HG03575 (cell line): ENCODE results near the gene KRT6C.

ENCODE experiments used
- ATAC-seq: cut with Tn5 transposase; IDR thresholded peaks from one replicate; pipeline ENCODE4 v1.9.1; 2021; ENCODE audit not compliant: unreplicated experiment, insufficient number of reproducible peaks, low FRiP score; ENCODE audit errors: extremely low read depth

Gene KRT6C

DNA sequence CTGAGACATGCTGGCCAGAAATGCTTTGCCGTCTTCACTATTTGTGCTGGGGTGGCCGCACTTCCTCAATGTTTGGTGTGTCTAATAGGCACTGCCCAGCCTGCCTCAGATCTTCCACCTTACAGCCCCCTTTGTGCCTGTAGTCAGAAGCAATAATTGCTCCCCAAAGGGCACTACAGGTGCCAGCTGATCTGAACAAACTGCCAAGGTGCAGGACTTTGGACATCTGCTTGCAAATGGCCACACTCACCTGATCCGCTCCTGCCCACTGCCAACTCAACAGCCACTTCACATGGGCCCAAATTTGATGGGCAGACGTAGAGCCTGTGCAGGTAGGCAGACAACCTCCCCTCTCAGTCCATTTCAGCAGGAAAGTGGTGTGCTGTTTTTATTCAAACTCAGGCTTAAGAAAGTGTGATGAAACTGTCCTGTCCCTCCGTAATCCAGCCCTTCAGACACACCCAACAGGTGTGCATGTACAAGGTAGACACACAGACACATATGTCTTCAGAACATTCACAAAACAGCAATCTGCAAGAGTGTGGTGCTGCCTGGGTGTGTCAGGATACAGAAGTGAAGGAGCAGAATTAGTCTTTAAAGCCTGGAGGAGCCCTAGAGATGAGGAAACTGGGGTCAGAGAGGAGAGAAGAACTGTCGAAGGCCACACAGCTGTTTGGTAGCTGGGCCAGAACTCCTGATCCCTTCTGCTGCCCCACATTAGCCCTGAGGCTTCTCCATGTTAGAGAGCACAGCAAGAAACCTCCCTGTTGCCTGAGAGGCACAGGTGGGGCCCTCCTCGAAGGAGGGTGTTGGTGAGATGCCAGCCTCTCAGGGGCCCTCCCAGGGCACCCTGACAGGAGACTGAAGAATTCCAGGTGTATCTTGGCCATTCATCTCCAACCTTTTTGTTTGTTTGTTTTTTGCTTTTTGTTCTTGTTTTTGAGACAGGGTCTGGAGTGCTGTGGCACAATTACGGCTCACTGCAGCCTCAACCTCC lies 35.0 kb downstream of the KRT6C start:
- ATAC-seq: no peak

- ATAC-seq: no peak
Measured at GRCh38 chr12:52437508-52437907, 36.1 kb downstream of the KRT6C start.

DNA sequence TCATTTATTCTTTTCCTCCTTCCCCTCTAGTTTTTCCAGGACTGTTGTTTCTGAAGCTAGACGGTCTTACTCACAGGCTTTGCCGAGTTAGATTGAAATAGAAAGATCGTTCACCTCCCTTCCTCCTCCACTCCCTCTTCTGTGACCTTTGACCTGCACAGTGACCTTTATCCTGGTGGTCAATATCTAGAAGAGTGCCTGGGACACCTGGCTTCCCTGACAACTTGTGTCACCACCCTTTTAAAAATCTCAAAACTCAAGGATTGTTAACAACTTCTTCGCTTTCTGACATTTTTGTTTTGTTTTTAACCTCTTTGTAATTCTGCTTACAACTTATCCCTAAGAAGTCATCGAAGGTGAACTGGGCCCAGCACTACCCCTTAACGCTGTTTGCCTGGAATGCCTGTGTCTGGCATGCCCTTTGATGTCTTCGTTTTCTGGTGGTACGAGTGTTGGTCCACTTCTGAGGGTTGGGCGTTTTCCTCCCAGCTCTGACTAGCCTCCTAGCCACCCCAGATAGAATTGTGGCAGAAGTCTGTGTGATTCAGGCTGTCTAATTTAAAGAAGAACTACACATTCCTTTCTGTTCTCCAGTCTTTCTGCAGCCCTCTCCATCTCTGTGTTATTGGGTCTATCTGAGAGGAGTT lies 36.7 kb downstream of the KRT6C start:
- no peak for ATAC-seq

- no peak for ATAC-seq
Measured at GRCh38 chr12:52436000-52436827, 37.4 kb downstream of the KRT6C start.

DNA sequence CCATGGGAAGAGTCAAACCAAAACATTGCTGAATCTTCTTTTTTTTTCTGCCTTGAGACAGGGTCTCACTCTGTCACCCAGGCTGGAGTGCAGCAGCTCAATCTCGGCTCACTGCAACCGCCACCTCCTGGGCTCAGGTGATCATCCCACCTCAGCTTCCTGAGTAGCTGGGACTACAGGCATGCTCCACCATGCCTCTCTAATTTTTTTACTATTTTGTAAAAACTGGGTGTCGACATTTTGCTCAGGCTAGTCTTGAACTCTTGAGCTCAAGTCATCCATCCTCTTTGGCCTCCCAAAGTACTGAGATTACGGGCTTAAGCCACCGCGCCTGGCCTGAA lies 38.0 kb downstream of the KRT6C start:
- ATAC-seq: no peak

DNA sequence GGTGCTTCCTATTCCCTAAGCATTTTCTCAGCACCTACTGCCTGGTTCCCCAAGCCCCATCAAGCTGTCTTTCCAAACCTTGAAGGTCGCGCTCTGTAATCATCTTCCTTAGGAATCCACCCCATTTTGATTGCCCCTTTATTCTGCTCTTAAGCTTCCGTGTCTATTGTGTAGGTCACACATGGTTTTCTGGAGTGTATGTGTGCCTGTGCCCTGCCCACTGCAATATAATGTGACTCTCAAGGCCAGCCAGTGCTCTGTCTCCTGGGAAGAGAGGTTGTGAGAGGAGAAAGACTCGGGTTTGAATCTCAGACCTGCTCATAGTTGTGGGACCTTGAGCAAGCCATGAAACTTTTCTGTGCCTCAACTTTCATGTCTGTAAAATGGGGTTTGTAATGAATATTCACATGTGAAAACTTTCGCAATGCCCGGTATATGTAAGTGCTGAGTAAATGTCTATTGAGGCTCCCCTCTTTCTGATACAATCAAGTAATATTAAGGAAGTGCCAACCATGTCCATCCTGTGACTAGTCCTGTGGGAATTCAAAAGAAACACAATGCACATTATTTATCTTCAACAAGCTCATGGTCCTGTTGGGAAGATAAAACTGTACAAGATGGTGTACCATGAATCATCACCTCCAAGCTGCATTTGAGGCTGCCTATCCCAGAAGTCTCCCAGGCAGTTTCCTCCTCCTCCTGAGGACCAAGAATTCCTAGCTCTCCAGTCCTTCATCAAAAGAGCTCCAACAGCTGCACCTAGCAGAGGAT lies 38.7 kb downstream of the KRT6C start:
- no peak for ATAC-seq

- ATAC-seq: no peak
Measured at GRCh38 chr12:52434081-52434733, 39.4 kb downstream of the KRT6C start, which contains the start of gene KRT75. TSS of gene KRT75 (minus strand) at chr12:52434371. CDS start at chr12:52434304, 67 bp downstream.

- ATAC-seq: no peak
Measured at GRCh38 chr12:52433501-52434080, 40.0 kb downstream of the KRT6C start.

DNA sequence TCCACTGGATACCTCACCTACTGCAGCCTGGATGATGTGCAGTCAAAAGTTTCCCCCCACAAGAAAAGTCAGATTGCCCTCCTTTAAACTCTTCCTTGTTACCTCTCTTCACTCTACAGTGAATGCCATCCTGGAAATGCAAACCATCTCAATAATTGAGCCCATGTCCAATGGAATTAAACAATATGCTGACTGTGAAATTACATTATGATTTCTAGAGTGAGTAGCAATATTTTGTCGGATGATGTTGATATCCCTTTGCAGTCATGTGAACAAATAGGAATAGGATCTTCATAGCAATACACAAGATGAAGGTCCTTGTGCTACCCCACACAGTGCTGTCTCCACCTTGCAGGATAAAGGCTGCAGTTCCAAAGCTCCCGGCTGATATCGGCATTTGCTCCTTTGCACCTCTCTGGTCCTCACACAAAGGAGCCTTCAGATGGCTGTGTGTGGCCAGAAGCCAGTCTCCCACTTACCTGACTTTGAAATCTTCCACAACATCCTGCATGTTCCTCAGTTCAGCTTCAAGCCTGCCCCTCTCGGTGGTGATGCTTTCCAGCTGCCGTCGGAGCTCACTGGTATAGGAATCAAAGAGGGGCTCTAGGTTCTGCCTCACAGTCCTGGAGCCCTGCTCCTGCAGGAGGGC lies 40.9 kb downstream of the KRT6C start:
- ATAC-seq: no peak

DNA sequence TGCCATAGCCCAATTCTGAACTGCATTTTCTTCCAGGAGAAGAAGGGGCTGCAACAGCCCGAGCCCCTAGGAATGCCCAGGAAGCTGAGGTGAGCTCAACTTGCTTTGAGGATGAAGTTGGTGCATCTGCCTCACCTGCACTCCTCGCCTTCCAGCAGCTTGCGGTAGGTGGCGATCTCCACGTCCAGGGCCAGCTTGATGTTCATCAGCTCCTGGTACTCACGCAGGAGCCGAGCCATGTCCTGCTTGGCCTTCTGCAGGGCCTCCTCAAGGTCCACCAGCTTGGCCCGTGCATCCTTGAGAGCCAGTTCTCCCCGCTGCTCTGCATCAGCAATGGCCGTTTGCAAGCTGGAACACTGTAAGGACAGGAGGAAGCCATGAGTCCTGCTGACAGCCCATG lies 45.5 kb downstream of the KRT6C start:
- no peak for ATAC-seq

- no peak for ATAC-seq
Measured at GRCh38 chr12:52427083-52427482, 46.5 kb downstream of the KRT6C start.

GRCh38 chr12:52426034-52426433 lies 47.6 kb downstream of the KRT6C start:
- no peak for ATAC-seq

GRCh38 chr12:52425466-52425865 lies 48.1 kb downstream of the KRT6C start:
- no peak for ATAC-seq

GRCh38 chr12:52423661-52424500 lies 49.7 kb downstream of the KRT6C start:
- ATAC-seq: no peak

DNA sequence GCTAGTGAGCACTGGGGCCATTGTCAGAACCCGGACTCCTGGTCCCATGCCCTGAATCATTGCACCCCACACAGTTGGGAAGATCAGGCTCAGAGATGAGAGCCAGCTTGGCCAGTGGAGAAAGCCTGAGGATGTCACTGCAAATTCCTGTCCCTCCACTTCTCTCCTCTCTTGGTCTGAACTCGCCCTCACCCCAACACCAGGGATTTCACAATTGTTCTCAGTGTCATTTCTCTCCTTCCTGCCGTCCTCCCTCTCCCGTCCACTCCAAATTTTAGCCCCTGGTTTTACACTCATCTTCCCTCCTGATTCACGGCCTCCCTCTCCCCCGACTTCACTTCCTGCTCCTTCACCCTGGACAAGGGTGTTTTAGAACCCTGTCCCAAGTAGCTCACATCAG lies 50.6 kb downstream of the KRT6C start:
- ATAC-seq: no peak

GRCh38 chr12:52419656-52420055 lies 53.9 kb downstream of the KRT6C start:
- no peak for ATAC-seq
